MM.1S (cell line): ENCODE measurements around the gene NSMF.
"Not testable (repeated sequence)": the region's sequence is repeated elsewhere in the genome, so short reads cannot be mapped to it uniquely, and the experiment has no call there.

ENCODE experiments used
- CTCF ChIP-seq: fragments of 300-600 bp; sonication (generic); IDR thresholded peaks from 2 replicates; pipeline ENCODE4 v1.5.1; 2016; ENCODE audit warnings: antibody characterized with exemption, low read length, mixed read lengths
- EZH2 ChIP-seq: fragments of 300-600 bp; sonication (generic); optimal IDR thresholded peaks from 2 replicates; pipeline ENCODE3; 2017; ENCODE audit warnings: low read depth, mild to moderate bottlenecking, antibody characterized with exemption, low read length, mixed read lengths
- EZH2phosphoT487 ChIP-seq: fragments of 300-600 bp; sonication (generic); IDR thresholded peaks from 2 replicates; pipeline ENCODE4 v1.6.1; 2018; ENCODE audit warnings: antibody characterized with exemption, low read length

DNA sequence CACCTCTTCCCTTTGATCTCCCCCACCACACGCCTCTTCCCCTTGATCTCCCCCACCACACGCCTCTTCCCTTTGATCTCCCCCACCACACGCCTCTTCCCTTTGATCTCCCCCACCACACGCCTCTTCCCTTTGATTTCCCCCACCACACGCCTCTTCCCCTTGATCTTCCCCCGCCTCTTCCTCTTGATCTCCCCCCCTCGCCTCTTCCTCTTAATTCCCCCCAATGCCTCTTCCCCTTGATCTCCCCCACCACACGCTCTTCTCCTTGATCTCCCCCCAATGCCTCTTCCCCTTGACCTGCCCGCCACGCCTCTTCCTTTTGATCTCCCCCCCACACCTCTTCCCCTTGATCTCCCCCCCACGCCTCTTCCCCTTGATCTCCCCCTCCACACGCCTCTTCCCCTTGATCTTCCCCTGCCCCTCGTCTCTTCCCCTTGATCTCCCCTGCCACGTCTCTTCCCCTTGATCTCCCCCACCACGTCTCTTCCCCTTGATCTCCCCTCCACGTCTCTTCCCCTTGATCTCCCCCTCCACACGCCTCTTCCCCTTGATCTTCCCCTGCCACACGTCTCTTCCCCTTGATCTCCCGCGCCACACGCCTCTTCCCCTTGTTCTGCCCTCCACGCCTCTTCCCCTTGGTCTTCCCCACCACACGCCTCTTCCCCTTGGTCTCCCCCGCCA lies 8.5 kb downstream of the NSMF start:
- not testable (repeated sequence) for TF ChIP-seq CTCF, EZH2, EZH2phosphoT487
